HUES48 (cell line): ENCODE data around the gene RPL7A.
"Not testable (repeated sequence)": the region's sequence is repeated elsewhere in the genome, so short reads cannot be mapped to it uniquely, and the experiment has no call there.

Source experiments
- H3K27ac ChIP-seq: one replicate; pipeline ENCODE4 v1.7.0; 2013; ENCODE audit warnings: low read depth, low read length, inconsistent platforms
- H3K27me3 ChIP-seq: 2 replicates; pipeline ENCODE4 v1.6.1; 2013; ENCODE audit warnings: mild to moderate bottlenecking, low read length; ENCODE audit not compliant: control insufficient read depth, insufficient read depth
- H3K36me3 ChIP-seq: 2 replicates; pipeline ENCODE4 v1.6.1; 2013; ENCODE audit warnings: low read length; ENCODE audit not compliant: control insufficient read depth, insufficient read depth
- H3K4me1 ChIP-seq: 2 replicates; pipeline ENCODE4 v1.6.1; 2013; ENCODE audit warnings: mild to moderate bottlenecking, low read length; ENCODE audit not compliant: control insufficient read depth, insufficient read depth
- H3K4me3 ChIP-seq: 2 replicates; pipeline ENCODE4 v1.5.1; 2013; ENCODE audit warnings: mild to moderate bottlenecking, low read depth, low read length
- H3K9ac ChIP-seq: 2 replicates; pipeline ENCODE4 v1.6.1; 2013; ENCODE audit warnings: mild to moderate bottlenecking, low read depth, low read length, moderate library complexity
- H3K9me3 ChIP-seq: 2 replicates; pipeline ENCODE4 v1.6.1; 2013; ENCODE audit warnings: low read length; ENCODE audit not compliant: control insufficient read depth, insufficient read depth

RPL7A gene

GRCh38 chr9:133380734-133381133 is 32.7 kb downstream of the RPL7A start:
- no peak overlapping the region for H3K27ac ChIP-seq
- no peaks in the 10 kb centered on the region for H3K36me3 ChIP-seq
- no peak overlapping the region for H3K4me3 ChIP-seq
- no peak overlapping the region for H3K9ac ChIP-seq
- H3K27me3 ChIP-seq = peaks cover 8% of the 10 kb centered on the region; the same call in 1 of the 2 replicates
- peaks cover 3% of the 10 kb centered on the region; the same call in 1 of the 2 replicates for H3K9me3 ChIP-seq
- no peaks in the 10 kb centered on the region; the same call in 1 of the 2 replicates for H3K4me1 ChIP-seq

GRCh38 chr9:133382507-133383141 is 34.6 kb downstream of the RPL7A start:
- no peaks in the 10 kb centered on the region for H3K27me3 ChIP-seq
- no peaks in the 10 kb centered on the region for H3K36me3 ChIP-seq
- H3K4me3 ChIP-seq = no peak overlapping the region
- no peaks in the 10 kb centered on the region; the same call in 1 of the 2 replicates for H3K4me1 ChIP-seq
- H3K9ac ChIP-seq = no peak overlapping the region
- H3K9me3 ChIP-seq = peaks cover 3% of the 10 kb centered on the region; the same call in 1 of the 2 replicates
- H3K27ac ChIP-seq = no peak overlapping the region

DNA sequence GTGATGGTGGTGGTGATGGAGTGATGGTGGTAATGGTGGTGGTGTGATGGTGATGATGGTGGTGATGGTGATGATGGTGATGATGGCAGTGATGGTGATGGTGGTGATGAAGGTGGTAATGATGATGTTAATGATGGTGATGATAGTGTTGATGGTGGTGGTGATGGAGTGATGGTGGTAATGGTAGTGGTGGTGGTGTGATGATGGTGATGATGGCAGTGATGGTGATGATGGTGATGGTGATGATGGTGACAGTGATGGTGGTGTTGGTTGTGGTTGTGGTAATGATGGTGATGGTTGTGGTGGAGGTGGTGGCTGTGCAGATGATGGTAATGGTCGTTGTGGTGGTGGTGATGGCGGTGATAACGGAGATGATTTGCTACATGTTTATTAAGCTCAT is 35.4 kb downstream of the RPL7A start:
- H3K27me3 ChIP-seq = no peaks in the 10 kb centered on the region
- H3K4me1 ChIP-seq = no peaks in the 10 kb centered on the region
- no peak overlapping the region for H3K9ac ChIP-seq
- no peak overlapping the region for H3K27ac ChIP-seq
- H3K36me3 ChIP-seq = no peaks in the 10 kb centered on the region
- no peak overlapping the region for H3K4me3 ChIP-seq
- peaks cover 3% of the 10 kb centered on the region; the same call in 1 of the 2 replicates for H3K9me3 ChIP-seq

DNA sequence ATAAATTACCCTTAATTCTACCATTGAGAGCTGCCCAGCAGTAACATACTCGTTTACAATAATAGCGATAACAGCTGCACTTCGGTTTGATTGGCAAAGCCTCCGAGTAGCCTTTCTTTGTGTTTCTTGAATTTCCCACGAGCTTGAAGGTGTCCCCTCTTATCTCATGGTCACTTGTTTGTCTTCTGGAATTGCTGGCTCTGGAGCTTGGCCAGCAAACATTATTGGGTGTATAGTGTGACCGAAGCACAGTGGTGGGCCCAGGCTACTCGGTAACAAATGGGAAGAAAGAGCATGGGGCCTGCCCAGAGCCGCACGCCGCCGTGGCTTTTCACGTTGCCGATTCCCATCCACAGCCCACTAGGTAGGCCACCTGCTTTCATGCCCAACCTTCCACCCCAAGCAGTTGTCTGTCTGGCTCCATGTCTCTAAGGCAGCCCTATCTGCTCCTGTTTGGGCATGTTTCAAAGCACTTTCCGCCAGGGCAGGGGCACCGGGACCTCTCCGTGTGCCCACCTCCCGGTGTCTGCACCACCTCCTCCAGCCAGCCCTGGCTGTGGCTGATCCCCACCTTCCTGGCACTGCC is 36.8 kb downstream of the RPL7A start:
- H3K4me3 ChIP-seq = no peak overlapping the region
- no peaks in the 10 kb centered on the region for H3K27me3 ChIP-seq
- no peak overlapping the region for H3K9ac ChIP-seq
- no peaks in the 10 kb centered on the region for H3K4me1 ChIP-seq
- no peak overlapping the region for H3K27ac ChIP-seq
- H3K9me3 ChIP-seq = peaks cover 3% of the 10 kb centered on the region; the same call in 1 of the 2 replicates
- no peaks in the 10 kb centered on the region for H3K36me3 ChIP-seq

GRCh38 chr9:133385452-133385851 is 37.4 kb downstream of the RPL7A start:
- no peak overlapping the region for H3K4me3 ChIP-seq
- H3K9me3 ChIP-seq = peaks cover 3% of the 10 kb centered on the region; the same call in 1 of the 2 replicates

GRCh38 chr9:133386338-133386737 is 38.3 kb downstream of the RPL7A start:
- Histone ChIP-seq H3K9me3 (peaks cover 3% of the 10 kb centered on the region; the same call in 1 of the 2 replicates), H3K4me3 (no peak overlapping the region), H3K27me3 (no peaks in the 10 kb centered on the region), H3K36me3 (no peaks in the 10 kb centered on the region), H3K27ac (no peak overlapping the region), H3K9ac (no peak overlapping the region), H3K4me1 (no peaks in the 10 kb centered on the region)

More at GRCh38 chr9:133385452-133385851, 37.4 kb downstream of the RPL7A start:
- H3K36me3 ChIP-seq = no peaks in the 10 kb centered on the region
- H3K4me1 ChIP-seq = no peaks in the 10 kb centered on the region
- no peak overlapping the region for H3K27ac ChIP-seq
- no peak overlapping the region for H3K9ac ChIP-seq
- H3K27me3 ChIP-seq = no peaks in the 10 kb centered on the region

GRCh38 chr9:133387680-133388079 is 39.7 kb downstream of the RPL7A start:
- Histone ChIP-seq H3K9ac (no peak overlapping the region), H3K4me1 (no peaks in the 10 kb centered on the region), H3K9me3 (peaks cover 3% of the 10 kb centered on the region; the same call in 1 of the 2 replicates), H3K4me3 (no peak overlapping the region), H3K27ac (no peak overlapping the region), H3K36me3 (no peaks in the 10 kb centered on the region), H3K27me3 (no peaks in the 10 kb centered on the region)

- no peaks in the 10 kb centered on the region; the same call in 1 of the 2 replicates for H3K27me3 ChIP-seq
- H3K9ac ChIP-seq = no peak overlapping the region
- no peaks in the 10 kb centered on the region for H3K9me3 ChIP-seq
- no peak overlapping the region for H3K27ac ChIP-seq
- H3K36me3 ChIP-seq = no peaks in the 10 kb centered on the region
- H3K4me3 ChIP-seq = no peak overlapping the region
- H3K4me1 ChIP-seq = no peaks in the 10 kb centered on the region
These were observed 41.1 kb downstream of the RPL7A start for GRCh38 chr9:133389025-133389557.

GRCh38 chr9:133389562-133389961 is 41.5 kb downstream of the RPL7A start:
- H3K27ac ChIP-seq = no peak overlapping the region
- H3K36me3 ChIP-seq = no peaks in the 10 kb centered on the region
- H3K4me3 ChIP-seq = no peak overlapping the region
- H3K9me3 ChIP-seq = no peaks in the 10 kb centered on the region
- no peaks in the 10 kb centered on the region for H3K4me1 ChIP-seq
- H3K9ac ChIP-seq = no peak overlapping the region
- H3K27me3 ChIP-seq = no peaks in the 10 kb centered on the region; the same call in 1 of the 2 replicates

DNA sequence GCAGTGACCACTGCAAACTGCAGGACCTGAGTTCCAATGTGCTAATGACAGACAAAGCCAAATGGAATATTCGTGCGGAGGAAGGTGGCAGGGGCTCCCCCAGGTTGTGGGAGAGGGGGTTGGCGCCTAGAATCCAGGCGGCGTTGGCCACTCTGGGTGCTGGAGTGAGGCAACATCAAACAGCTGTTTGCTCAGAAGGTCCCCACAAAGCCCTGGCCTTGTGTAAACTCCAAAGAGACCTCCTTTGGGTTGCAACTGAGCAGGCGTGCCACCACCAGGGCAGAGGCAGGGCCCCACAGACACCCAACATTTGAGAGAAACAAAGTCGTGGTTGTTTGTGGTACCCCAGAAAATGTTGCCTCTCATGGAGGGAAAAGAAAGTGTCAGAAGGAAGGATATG is 42.7 kb downstream of the RPL7A start:
- H3K9ac ChIP-seq = no peak overlapping the region
- no peaks in the 10 kb centered on the region for H3K9me3 ChIP-seq
- no peaks in the 10 kb centered on the region for H3K4me1 ChIP-seq
- no peak overlapping the region for H3K4me3 ChIP-seq
- no peaks in the 10 kb centered on the region for H3K36me3 ChIP-seq
- no peak overlapping the region for H3K27ac ChIP-seq
- no peaks in the 10 kb centered on the region; the same call in 1 of the 2 replicates for H3K27me3 ChIP-seq

DNA sequence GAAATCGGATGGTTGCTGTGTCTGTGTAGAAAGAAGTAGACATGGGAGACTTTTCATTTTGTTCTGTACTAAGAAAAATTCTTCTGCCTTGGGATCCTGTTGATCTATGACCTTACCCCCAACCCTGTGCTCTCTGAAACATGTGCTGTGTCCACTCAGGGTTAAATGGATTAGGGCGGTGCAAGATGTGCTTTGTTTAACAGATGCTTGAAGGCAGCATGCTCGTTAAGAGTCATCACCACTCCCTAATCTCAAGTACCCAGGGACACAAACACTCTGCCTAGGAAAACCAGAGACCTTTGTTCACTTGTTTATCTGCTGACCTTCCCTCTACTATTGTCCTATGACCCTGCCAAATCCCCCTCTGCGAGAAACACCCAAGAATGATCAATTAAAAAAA is 43.4 kb downstream of the RPL7A start:
- not testable (repeated sequence) for H3K9me3 ChIP-seq, H3K36me3 ChIP-seq, H3K27me3 ChIP-seq, H3K27ac ChIP-seq, H3K4me1 ChIP-seq, H3K9ac ChIP-seq, H3K4me3 ChIP-seq
